ENCODE results near the gene PLEKHF1. TPM values are rescaled to one million over a fixed set of nuclear protein-coding genes. Genes with fewer than 3 reads are reported as not detected.
"Not testable (repeated sequence)": the region's sequence is repeated elsewhere in the genome, so short reads cannot be mapped to it uniquely, and the experiment has no call there.

The PLEKHF1 gene
- total RNA-seq, 1 donor from 2014 or later, result 23.4 TPM

DNA sequence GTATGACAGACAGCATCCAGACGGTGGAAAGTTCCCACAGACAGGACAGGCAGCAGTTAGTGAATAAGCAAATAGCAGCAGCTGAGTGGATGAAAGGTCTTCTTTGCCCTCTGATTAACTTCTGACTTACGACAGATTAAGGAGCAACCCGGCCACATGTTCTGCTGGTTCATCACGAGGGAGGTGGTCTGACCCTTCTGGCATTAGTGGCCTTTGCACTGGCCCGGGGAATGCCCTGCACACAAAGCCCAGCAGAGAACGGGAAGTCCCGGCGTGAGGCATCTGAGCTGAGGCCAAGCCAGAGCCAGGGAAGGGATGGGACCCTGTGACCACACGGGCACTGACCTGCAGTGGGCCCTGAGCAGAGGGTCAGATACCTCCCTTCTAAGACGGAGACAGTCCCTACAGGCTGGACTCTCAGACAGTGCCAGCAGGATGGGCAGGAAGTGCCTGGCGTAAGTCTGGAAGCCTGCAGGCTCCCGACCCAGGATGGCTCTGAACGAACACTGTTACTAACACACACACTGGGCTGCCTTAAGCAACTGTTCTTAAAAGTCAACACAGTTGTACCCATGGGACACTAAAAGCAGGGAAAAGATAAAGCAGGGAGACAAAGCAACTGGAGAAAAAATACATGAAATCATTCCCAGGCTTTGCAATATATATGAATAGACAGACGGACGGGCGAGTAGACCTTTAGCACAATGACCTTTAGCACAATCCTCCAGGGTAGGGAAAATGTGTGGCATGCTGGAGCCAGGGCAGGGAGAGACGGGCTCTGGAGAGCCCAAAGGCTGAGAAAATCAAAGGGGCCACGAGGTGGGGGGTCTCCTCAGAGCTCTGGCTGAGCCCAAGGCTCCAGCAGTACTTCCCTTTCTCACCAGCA is 43.5 kb downstream of the PLEKHF1 start:
- no peak for DNase-seq (ENCODE audit: low read depth)
- Histone ChIP-seq H3K36me3 (ENCODE audit: control insufficient read depth, insufficient read depth, low read length) (peaks cover 1% of the 10 kb centered on the region), H3K27me3 (ENCODE audit: control insufficient read depth, insufficient read depth, low read length) (no peaks in the 10 kb centered on the region), H3K4me3 (ENCODE audit: low read depth, low read length) (no peak overlapping the region)
- TF ChIP-seq, protein P1, sequence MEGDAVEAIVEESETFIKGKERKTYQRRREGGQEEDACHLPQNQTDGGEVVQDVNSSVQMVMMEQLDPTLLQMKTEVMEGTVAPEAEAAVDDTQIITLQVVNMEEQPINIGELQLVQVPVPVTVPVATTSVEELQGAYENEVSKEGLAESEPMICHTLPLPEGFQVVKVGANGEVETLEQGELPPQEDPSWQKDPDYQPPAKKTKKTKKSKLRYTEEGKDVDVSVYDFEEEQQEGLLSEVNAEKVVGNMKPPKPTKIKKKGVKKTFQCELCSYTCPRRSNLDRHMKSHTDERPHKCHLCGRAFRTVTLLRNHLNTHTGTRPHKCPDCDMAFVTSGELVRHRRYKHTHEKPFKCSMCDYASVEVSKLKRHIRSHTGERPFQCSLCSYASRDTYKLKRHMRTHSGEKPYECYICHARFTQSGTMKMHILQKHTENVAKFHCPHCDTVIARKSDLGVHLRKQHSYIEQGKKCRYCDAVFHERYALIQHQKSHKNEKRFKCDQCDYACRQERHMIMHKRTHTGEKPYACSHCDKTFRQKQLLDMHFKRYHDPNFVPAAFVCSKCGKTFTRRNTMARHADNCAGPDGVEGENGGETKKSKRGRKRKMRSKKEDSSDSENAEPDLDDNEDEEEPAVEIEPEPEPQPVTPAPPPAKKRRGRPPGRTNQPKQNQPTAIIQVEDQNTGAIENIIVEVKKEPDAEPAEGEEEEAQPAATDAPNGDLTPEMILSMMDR (IDR thresholded peaks at IDR 0.05; ENCODE audit: insufficient read depth, low read length, severe bottlenecking), result no peak
- no peak for FAIRE-seq

DNA sequence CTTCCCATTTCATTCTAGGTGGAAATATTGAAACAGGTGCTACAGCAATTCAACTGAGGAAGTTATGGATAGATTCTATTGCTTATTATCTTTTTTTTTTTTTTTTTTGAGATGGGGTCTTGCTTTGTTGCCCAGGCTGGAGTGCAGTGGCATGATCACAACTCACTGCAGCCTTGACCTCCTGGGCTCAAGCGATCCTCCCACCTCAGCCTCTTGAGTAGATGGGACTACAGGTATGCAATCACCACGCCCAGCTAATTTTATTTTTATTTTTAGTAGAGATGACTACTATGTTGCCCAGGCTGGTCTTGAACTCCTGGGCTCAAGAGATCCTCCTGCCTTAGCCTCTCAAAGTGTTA is 44.2 kb downstream of the PLEKHF1 start:
- not testable (repeated sequence) for H3K36me3 ChIP-seq (ENCODE audit: control insufficient read depth, insufficient read depth, low read length); FAIRE-seq; H3K27me3 ChIP-seq (ENCODE audit: control insufficient read depth, insufficient read depth, low read length); H3K4me3 ChIP-seq (ENCODE audit: low read depth, low read length); DNase-seq (ENCODE audit: low read depth)

DNA sequence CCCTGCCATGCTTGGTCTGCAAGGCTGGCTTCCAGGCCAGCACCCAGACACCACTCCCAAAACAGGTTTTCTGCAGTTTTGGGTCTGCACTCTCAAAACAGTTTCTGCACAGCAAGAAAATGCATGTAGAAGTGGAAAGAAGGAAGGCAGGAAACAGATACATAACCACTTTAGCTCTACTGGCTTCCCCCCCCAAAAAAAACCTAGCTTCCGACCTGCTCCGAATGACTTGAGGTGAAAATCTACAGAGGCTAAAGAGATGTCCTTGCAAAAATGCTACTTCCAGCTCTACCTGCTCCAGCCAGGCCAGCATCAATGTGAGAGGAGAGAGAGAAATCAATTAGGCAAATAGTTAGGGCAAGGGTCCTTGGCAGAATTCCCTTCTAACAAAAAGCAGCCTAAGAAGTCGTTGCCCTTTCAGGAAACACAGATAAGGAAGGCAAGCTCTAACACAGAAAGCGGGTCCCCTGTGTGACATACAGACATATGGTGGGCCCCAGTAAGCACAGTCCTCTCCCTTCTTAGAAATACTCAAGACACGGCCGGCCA is 46.4 kb downstream of the PLEKHF1 start:
- no peak for FAIRE-seq
- Histone ChIP-seq H3K36me3 (ENCODE audit: control insufficient read depth, insufficient read depth, low read length) (peaks cover 1% of the 10 kb centered on the region), H3K27me3 (ENCODE audit: control insufficient read depth, insufficient read depth, low read length) (no peaks in the 10 kb centered on the region), H3K4me3 (ENCODE audit: low read depth, low read length) (no peak overlapping the region)
- TF ChIP-seq, protein P1 (IDR thresholded peaks at IDR 0.05; ENCODE audit: insufficient read depth, low read length, severe bottlenecking), result no peak
- no peak for DNase-seq (ENCODE audit: low read depth)

DNA sequence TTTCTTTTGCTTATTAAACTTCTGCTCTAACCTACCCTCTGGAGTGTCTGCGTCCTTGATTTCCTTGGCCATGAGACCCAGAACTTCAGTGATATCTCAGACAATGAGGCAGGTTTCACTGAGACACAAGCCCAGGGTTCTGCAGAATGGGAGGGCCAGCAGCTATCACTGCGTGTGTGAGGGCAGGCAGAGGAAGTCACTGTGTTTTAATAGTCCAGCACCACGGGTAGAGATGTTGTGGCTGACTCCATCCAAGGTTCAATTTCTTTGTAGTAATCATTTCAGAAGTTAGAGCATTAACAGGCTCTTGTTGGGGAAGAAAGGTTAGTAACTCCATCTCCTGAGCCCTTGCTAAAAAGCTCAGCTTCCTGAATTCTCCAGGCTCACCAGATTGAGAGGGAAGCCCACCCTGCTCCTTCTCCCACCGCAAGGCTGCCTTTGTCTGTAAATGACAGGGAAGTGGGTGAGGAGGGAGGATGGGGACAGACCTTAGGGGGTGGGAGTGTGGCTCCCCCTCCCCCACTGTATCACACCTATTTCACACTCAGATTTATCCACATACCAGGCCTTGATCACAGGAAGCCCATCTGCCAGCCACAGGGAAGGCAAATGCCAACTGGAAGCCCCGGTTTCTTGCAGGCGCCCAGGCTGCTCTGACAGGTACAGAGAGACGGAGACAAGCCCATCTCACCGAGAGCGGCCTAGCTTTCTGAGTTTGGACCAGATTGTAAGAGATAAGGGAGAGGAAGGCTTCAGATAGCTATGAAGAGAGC is 47.7 kb downstream of the PLEKHF1 start:
- no peaks in the 10 kb centered on the region for H3K27me3 ChIP-seq (ENCODE audit: control insufficient read depth, insufficient read depth, low read length)
- DNase-seq (ENCODE audit: low read depth) (no peak), FAIRE-seq (no peak)
- TF ChIP-seq, protein P1 (IDR thresholded peaks at IDR 0.05; ENCODE audit: insufficient read depth, low read length, severe bottlenecking), result no peak
- no peak overlapping the region for H3K4me3 ChIP-seq (ENCODE audit: low read depth, low read length)
- peaks cover 1% of the 10 kb centered on the region for H3K36me3 ChIP-seq (ENCODE audit: control insufficient read depth, insufficient read depth, low read length)

DNA sequence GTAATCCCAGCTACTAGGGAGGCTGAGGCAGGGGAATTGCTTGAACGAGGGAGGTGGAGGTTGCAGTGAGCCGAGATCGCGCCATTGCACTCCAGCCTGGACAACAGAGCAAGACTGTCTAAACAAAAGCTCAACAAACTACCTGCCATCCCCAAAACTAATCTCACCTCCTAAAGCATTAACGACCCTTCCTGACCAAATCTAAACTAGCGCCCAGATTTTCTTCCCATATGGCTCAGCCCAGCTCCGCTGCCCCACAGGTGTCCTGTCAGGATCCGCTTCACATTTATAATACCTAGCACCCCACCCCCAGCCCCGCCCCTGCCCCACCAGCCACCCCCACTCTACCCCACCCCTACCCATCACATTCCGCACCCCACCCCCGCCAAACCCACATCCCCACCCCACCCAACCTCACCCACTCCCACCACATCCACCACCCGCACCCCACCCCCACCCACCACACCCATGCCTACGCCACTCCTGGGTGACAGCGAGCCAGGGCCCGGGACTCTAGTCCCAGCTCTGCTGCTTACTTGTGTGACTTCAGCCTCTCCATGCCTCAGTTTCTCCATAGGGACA is 49.2 kb downstream of the PLEKHF1 start:
- TF ChIP-seq, protein P1 (IDR thresholded peaks at IDR 0.05; ENCODE audit: insufficient read depth, low read length, severe bottlenecking), result no peak
- FAIRE-seq, result no peak
- Histone ChIP-seq H3K36me3 (ENCODE audit: control insufficient read depth, insufficient read depth, low read length) (no peaks in the 10 kb centered on the region), H3K27me3 (ENCODE audit: control insufficient read depth, insufficient read depth, low read length) (no peaks in the 10 kb centered on the region), H3K4me3 (ENCODE audit: low read depth, low read length) (peak overlapping the region; percentile 71)
- peak; percentile 7 for DNase-seq (ENCODE audit: low read depth)

All from bronchial epithelial cell (primary cell).